ENCODE data around the gene NINL.
A peak's percentile ranks its signal among the peaks of the same experiment; 100 is the strongest.

NINL gene

GRCh38 chr20:25498280-25498606 lies 87.1 kb downstream of the NINL start:
- DNase-seq: no peak

DNA sequence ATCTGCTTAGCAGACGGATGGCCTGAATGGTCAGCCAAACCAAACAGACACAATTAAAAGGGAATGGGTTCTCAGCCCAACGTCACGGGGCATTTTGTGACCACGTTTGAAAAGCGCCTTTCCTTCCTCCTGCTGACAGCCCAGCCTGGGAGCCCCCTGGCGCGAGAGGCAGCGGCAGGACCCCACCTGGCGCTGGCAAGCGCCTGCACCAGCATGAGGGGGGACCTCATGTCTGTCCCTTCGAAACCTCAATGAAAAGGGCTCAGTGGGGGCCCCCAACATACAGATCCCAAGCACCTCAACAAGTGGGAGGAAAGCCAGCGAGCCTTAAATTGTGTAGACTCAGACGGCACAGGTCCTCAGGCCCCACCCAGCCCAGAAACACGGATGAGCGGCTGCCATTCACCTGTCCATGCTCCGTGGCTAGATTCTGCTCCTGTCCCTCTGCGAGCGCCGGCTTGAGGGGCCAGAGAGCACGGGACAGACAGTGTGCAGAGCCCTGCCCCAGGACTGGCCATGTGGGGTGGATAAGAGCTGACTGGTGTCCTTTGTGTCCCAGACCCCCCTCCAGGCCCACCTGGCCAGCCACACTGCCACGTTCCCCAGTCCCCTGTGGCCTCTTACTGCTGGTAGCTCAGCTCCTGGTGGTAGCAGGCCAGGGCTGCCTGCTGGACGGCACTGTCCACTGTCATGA lies 87.6 kb downstream of the NINL start:
- no peak for DNase-seq

- no peak for DNase-seq
Observed at GRCh38 chr20:25496968-25497401, 88.3 kb downstream of the NINL start.

GRCh38 chr20:25496165-25496967 lies 89.0 kb downstream of the NINL start:
- DNase-seq: no peak

DNA sequence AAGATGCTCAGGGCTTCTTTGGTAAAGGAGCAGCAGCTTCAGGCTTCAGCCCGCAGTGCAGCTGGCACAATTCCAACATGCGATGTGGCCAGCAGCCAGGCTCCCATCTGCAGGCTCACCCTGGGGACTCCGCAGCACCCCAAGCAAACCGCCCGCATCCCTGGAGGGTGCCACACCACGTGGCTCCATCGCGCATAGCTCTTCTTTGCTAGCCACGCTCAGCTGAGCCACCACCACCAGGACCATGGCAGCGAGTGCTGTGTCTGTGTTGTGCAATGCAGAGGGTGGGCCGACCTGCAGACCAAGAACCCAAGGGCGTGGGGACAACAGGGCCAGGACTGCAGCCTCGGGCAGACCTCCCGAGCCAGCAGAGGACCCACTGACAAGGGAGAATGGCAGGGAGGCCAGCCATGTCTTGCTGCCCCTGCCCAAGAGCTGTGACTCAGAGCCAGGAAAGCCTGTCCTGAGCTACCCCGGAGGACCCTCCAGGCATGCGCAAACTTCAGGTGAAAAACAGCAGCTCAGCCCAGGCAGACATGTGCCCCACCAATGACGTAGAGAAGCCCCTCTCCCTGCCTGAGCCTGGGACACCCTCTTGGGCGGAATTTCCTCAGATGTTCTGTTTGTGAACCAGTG lies 90.0 kb downstream of the NINL start:
- DNase-seq: peak; percentile 9

DNA sequence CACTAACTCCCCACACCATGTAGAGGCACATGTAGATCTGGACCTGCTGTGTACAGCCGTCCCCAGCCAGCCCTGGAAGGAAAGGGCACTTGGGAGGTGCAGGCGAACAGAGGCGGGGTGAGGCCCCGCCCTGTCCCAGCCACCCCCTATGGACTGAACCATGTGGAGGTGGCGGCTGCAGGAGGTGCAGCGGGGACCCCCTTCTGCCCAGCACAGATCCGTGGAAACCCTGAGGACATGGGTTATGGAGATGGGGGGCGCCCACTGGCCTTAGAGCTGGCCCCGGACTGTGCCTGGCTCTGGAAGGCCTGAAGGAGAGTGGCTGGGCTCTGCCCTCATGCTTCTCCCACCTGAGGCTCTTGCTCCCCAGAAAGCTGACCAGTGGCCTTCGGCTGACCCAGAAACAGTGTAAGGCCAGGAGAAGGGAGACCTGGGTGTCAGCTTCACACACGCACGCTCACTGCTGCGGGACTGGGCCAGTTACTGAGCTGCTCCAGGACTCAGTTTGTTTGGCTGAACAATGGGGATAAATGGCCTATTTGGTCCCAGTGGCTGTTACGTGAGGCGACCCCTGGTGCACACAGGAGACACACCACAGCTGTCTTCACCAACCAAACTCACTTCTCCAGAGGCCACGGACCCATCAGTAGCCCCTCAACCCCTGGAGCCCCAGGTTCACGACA lies 90.7 kb downstream of the NINL start:
- no peak for DNase-seq

- DNase-seq: no peak
Observed at GRCh38 chr20:25493748-25494505, 91.4 kb downstream of the NINL start.

DNA sequence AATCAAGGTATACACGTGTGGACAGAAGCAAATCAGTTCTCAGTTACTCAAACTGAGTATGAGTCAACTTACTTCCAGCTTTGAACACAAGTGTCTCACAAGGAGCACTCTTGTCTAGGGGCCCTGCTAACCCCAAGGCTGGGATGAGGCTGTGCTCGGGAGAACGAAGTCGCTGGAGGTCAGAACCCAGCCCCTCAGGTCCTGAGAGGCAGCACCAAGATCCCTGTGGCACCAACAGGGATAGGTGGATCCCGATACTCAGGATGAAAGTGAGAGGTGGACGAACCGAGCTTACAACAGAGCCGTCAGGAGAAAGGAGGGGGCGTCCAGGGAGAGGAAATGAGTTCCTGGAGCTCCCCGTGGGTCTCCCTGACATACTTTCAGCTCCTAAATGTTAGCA lies 92.2 kb downstream of the NINL start:
- no peak for DNase-seq

DNA sequence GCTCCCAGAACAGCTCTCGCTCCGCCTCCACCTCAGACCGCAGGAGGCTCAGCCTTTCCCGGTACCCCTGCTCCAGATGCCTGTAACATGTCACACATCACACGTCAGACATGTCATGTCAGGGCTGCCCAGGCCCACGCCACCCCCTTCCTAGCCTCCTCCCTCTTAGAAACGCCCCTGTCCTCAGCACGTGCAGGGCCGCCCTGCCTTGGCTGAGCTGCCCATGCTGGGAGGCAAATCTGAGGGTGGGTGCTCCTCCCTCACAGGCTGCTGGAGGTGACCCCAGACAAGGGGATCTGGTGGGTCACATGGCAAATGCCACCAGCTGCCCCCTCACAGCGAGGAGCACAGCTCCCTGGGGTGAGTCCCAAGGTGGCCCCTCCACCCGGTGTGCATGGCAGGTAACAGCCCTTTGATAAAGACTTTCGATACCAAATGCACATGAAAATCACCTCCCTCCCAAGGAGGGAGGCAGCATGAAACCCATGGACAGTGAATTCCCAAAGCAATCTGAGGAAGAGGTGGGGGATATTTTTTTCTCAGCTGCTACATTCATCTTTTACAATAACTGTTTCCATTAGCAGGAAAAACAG lies 93.8 kb downstream of the NINL start:
- DNase-seq: no peak

GRCh38 chr20:25490656-25491445 lies 94.5 kb downstream of the NINL start:
- DNase-seq: no peak

- DNase-seq: no peak
Observed at GRCh38 chr20:25489221-25489871, 96.0 kb downstream of the NINL start.

- no peak for DNase-seq
Observed at GRCh38 chr20:25487975-25488374, 97.4 kb downstream of the NINL start.

GRCh38 chr20:25487306-25487705 lies 98.0 kb downstream of the NINL start:
- DNase-seq: no peak

- DNase-seq: no peak
Observed at GRCh38 chr20:25486377-25486776, 99.0 kb downstream of the NINL start.

DNA sequence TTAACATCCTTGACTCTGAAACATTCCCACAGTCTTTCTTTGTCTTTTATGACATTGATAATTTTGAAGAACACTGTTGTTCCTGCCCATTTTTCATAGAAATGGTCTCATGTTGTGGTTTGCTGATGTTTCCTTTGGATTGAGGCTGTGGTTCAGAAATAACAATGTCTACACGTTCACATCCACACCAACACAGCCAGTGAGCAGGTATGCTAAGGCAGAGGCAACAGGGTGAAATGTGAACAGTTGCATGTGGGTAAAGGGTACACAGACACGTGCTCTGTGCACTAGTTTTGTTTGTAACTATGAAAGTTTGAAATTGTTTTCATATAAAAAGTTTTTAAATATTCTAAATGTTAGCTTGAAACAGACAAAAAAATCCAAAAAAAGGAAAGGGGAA lies 99.5 kb downstream of the NINL start:
- no peak for DNase-seq

GRCh38 chr20:25484911-25485511 lies 100.3 kb downstream of the NINL start:
- DNase-seq: no peak

- no peak for DNase-seq
Observed at GRCh38 chr20:25484224-25484846, 101.0 kb downstream of the NINL start.

GRCh38 chr20:25483431-25484132 lies 101.7 kb downstream of the NINL start:
- DNase-seq: no peak

GRCh38 chr20:25481918-25482253 lies 103.4 kb downstream of the NINL start:
- DNase-seq: no peak
